ENCODE results near the gene CUL2.

GRCh38 chr10:35127289-35127891 is 37.2 kb upstream of the CUL2 start:
- TF ChIP-seq CTCF (IDR thresholded peaks at IDR 0.05; ENCODE audit: low read depth, low read length, poor library complexity, severe bottlenecking) (no peak), EZH2phosphoT487 (IDR thresholded peaks at IDR 0.05; ENCODE audit: borderline replicate concordance, low read length) (no peak)

Measured in DOHH2 (cell line).